Osteoblast (primary cell): ENCODE results near the gene PARP15. TPM values are rescaled to one million over a fixed set of nuclear protein-coding genes. Genes with fewer than 3 reads are reported as not detected.
"Not testable (repeated sequence)": the region's sequence is repeated elsewhere in the genome, so short reads cannot be mapped to it uniquely, and the experiment has no call there.

ENCODE experiments used
- DNase-seq: peaks from one replicate; pipeline ENCODE4 v3.0.0; 2011; ENCODE audit warnings: low spot score, mixed read lengths; ENCODE audit not compliant: insufficient read length; ENCODE audit errors: missing footprints
- H2AFZ ChIP-seq: 2 replicates; pipeline ENCODE4 v1.6.0; 2011; ENCODE audit warnings: mild to moderate bottlenecking, low read length
- H3K27ac ChIP-seq: 2 replicates; pipeline ENCODE4 v1.5.1; 2011; ENCODE audit warnings: mild to moderate bottlenecking, low read depth, low read length, moderate library complexity
- H3K27me3 ChIP-seq: 2 replicates; pipeline ENCODE4 v1.6.0; 2012; ENCODE audit warnings: mild to moderate bottlenecking, control low read depth, inconsistent platforms, low read length, moderate library complexity; ENCODE audit not compliant: insufficient read depth
- H3K36me3 ChIP-seq: 2 replicates; pipeline ENCODE4 v1.5.1; 2011; ENCODE audit warnings: mild to moderate bottlenecking, low read length, control low read depth, moderate library complexity; ENCODE audit not compliant: insufficient read depth
- H3K4me1 ChIP-seq: 2 replicates; pipeline ENCODE4 v1.5.1; 2011; ENCODE audit warnings: mild to moderate bottlenecking, low read length, control low read depth, moderate library complexity; ENCODE audit not compliant: insufficient read depth
- H3K4me2 ChIP-seq: 2 replicates; pipeline ENCODE4 v1.6.0; 2011; ENCODE audit warnings: mild to moderate bottlenecking, low read length; ENCODE audit not compliant: insufficient read depth
- H3K4me3 ChIP-seq: fragments of 200-600 bp; sonication (generic); 3 replicates; pipeline ENCODE4 v1.5.1; 2012; ENCODE audit warnings: mild to moderate bottlenecking, low read length, inconsistent platforms; ENCODE audit not compliant: insufficient read depth
- H3K79me2 ChIP-seq: 2 replicates; pipeline ENCODE4 v1.6.0; 2012; ENCODE audit warnings: mild to moderate bottlenecking, low read length, control low read depth, inconsistent platforms; ENCODE audit not compliant: insufficient read depth
- H3K9me3 ChIP-seq: 2 replicates; pipeline ENCODE4 v1.5.1; 2011; ENCODE audit warnings: low read depth, low read length, control low read depth
- H4K20me1 ChIP-seq: 2 replicates; pipeline ENCODE4 v1.6.0; 2012; ENCODE audit warnings: mild to moderate bottlenecking, low read length, control low read depth; ENCODE audit not compliant: insufficient read depth
- total RNA-seq: library from RNA; depleted of rRNA; stranded (reverse); fragments of >200 nt; gene quantifications from 2 replicates; pipeline ENCODE4 v1.2.3, GENCODE V29; 2012
- TF ChIP-seq, protein P1 (sequence below): IDR thresholded peaks from 2 replicates; pipeline ENCODE4 v1.5.1; 2011; ENCODE audit warnings: mild to moderate bottlenecking, low read depth, low read length, moderate library complexity; ENCODE audit errors: extremely low read depth

Gene PARP15
- total RNA-seq, 1 donor: 3.6 TPM

GRCh38 chr3:122636697-122637096 is 59.2 kb downstream of the PARP15 start:
- no peak overlapping the region for H3K4me3 ChIP-seq
- H3K9me3 ChIP-seq: no peaks in the 10 kb centered on the region
- no peaks in the 10 kb centered on the region for H3K79me2 ChIP-seq
- H3K27ac ChIP-seq: no peak overlapping the region
- TF ChIP-seq, protein P1, sequence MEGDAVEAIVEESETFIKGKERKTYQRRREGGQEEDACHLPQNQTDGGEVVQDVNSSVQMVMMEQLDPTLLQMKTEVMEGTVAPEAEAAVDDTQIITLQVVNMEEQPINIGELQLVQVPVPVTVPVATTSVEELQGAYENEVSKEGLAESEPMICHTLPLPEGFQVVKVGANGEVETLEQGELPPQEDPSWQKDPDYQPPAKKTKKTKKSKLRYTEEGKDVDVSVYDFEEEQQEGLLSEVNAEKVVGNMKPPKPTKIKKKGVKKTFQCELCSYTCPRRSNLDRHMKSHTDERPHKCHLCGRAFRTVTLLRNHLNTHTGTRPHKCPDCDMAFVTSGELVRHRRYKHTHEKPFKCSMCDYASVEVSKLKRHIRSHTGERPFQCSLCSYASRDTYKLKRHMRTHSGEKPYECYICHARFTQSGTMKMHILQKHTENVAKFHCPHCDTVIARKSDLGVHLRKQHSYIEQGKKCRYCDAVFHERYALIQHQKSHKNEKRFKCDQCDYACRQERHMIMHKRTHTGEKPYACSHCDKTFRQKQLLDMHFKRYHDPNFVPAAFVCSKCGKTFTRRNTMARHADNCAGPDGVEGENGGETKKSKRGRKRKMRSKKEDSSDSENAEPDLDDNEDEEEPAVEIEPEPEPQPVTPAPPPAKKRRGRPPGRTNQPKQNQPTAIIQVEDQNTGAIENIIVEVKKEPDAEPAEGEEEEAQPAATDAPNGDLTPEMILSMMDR: no peak
- H3K36me3 ChIP-seq: no peaks in the 10 kb centered on the region
- H3K4me2 ChIP-seq: no peak overlapping the region
- no peaks in the 10 kb centered on the region for H4K20me1 ChIP-seq
- H3K4me1 ChIP-seq: peaks cover 7% of the 10 kb centered on the region
- H3K27me3 ChIP-seq: peaks cover 6% of the 10 kb centered on the region
- no peak for DNase-seq
- H2AFZ ChIP-seq: no peak overlapping the region

DNA sequence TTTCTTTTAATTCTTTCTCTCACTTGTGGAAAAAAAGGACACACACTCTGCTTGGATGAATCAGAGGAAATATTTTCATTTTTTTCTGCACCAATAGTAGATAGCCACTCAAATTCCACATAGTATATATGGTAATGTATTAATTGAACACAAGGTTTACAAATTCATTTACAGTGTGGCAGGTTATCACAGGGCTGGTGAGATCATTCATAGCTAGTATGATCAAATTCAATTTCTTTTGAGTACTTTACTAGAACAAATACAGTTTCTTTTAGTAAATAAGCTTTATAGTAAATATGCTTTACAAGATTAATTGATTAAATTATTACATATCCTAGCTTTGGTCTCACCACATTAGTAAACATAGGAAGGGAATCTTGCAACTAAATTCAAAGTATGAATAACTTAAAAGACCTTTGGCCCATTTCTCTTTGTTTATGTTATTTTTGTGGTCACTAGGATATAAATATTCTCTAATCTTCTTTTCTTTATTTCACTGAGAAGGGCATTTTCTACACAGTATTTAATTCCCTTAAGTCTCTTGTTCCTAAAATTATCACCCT is 63.1 kb downstream of the PARP15 start:
- no peak overlapping the region for H3K4me2 ChIP-seq
- no peaks in the 10 kb centered on the region for H3K79me2 ChIP-seq
- no peak overlapping the region for H2AFZ ChIP-seq
- peaks cover 3% of the 10 kb centered on the region for H3K27me3 ChIP-seq
- no peak for DNase-seq
- H3K36me3 ChIP-seq: no peaks in the 10 kb centered on the region
- H3K4me1 ChIP-seq: peaks cover 7% of the 10 kb centered on the region
- H4K20me1 ChIP-seq: no peaks in the 10 kb centered on the region
- no peak overlapping the region for H3K4me3 ChIP-seq
- no peak overlapping the region for H3K27ac ChIP-seq
- no peaks in the 10 kb centered on the region for H3K9me3 ChIP-seq
- TF ChIP-seq, protein P1: no peak

- TF ChIP-seq, protein P1: no peak
- no peak for DNase-seq
- H3K4me2 ChIP-seq: no peak overlapping the region
Observed at GRCh38 chr3:122642935-122643334, 65.5 kb downstream of the PARP15 start.

GRCh38 chr3:122646146-122646988 is 68.9 kb downstream of the PARP15 start:
- H3K79me2 ChIP-seq: no peaks in the 10 kb centered on the region
- no peaks in the 10 kb centered on the region for H3K4me1 ChIP-seq
- H3K36me3 ChIP-seq: no peaks in the 10 kb centered on the region
- no peak overlapping the region for H2AFZ ChIP-seq
- TF ChIP-seq, protein P1: no peak
- H3K9me3 ChIP-seq: no peaks in the 10 kb centered on the region
- no peak overlapping the region for H3K4me3 ChIP-seq
- DNase-seq: no peak
- H3K4me2 ChIP-seq: no peak overlapping the region
- H3K27ac ChIP-seq: no peak overlapping the region
- H3K27me3 ChIP-seq: peaks cover 12% of the 10 kb centered on the region
- H4K20me1 ChIP-seq: no peaks in the 10 kb centered on the region

More at GRCh38 chr3:122642935-122643334, 65.5 kb downstream of the PARP15 start:
- Histone ChIP-seq H3K4me1 (peaks cover 7% of the 10 kb centered on the region), H3K27ac (no peak overlapping the region), H3K36me3 (no peaks in the 10 kb centered on the region), H3K9me3 (no peaks in the 10 kb centered on the region), H4K20me1 (no peaks in the 10 kb centered on the region), H3K27me3 (peaks cover 7% of the 10 kb centered on the region), H2AFZ (no peak overlapping the region), H3K79me2 (no peaks in the 10 kb centered on the region), H3K4me3 (no peak overlapping the region)

- not testable (repeated sequence) for H3K27ac ChIP-seq, H3K79me2 ChIP-seq, H3K36me3 ChIP-seq, H3K4me1 ChIP-seq, H2AFZ ChIP-seq, H3K4me3 ChIP-seq, DNase-seq, H4K20me1 ChIP-seq, H3K4me2 ChIP-seq, H3K9me3 ChIP-seq
- H3K27me3 ChIP-seq: peaks cover 12% of the 10 kb centered on the region
Observed at GRCh38 chr3:122651233-122651907, 73.9 kb downstream of the PARP15 start.
